CD8-positive, alpha-beta memory T cell (primary cell): ENCODE measurements around the gene DENND5A. TPM values are rescaled to one million over a fixed set of nuclear protein-coding genes. Genes with fewer than 3 reads are reported as not detected.
A peak's percentile ranks its signal among the peaks of the same experiment; 100 is the strongest.

Experiments
- CTCF ChIA-PET: fragments of 350-600 bp; sonication (Branson Sonifier 250); formaldehyde crosslinking; loops from one replicate; lab custom pipeline; 2021; ENCODE audit warnings: antibody characterized with exemption; lab: Charles Lee
- POLR2A ChIA-PET: fragments of 350-600 bp; sonication (Branson Sonifier 250); formaldehyde crosslinking; loops from one replicate; lab custom pipeline; 2021; ENCODE audit warnings: antibody characterized with exemption; lab: Charles Lee
- DNase-seq, 5 donors: peaks; one replicate each; pipeline versions ENCODE4 v3.0.0 to v3.0.0-alpha.2; 2020 to 2022; ENCODE audit warnings: mixed read lengths in 1 of 5
- H3K27ac ChIP-seq: one replicate; pipeline ENCODE4 v1.7.0; 2013; ENCODE audit warnings: low read depth, mild to moderate bottlenecking, low read length, moderate library complexity
- H3K27me3 ChIP-seq: 2 replicates; pipeline ENCODE4 v1.7.0; 2013; ENCODE audit warnings: low read length, mild to moderate bottlenecking; ENCODE audit not compliant: insufficient read depth, poor library complexity, severe bottlenecking
- H3K36me3 ChIP-seq: 2 replicates; pipeline ENCODE4 v1.7.0; 2013; ENCODE audit warnings: mild to moderate bottlenecking, low read length, moderate library complexity; ENCODE audit not compliant: insufficient read depth
- H3K4me1 ChIP-seq: 2 replicates; pipeline ENCODE4 v1.7.0; 2013; ENCODE audit warnings: mild to moderate bottlenecking, low read length, moderate library complexity; ENCODE audit not compliant: insufficient read depth
- H3K4me3 ChIP-seq: 2 replicates; pipeline ENCODE4 v1.7.0; 2013; ENCODE audit warnings: mild to moderate bottlenecking, low read length
- H3K9me3 ChIP-seq: 2 replicates; pipeline ENCODE4 v1.7.0; 2013; ENCODE audit warnings: mild to moderate bottlenecking, low read length
- H3K27ac Mint-ChIP-seq, 8 donors: one replicate each; pipeline ENCODE4 v1.8.0; 2020 to 2021; ENCODE audit warnings: mixed read lengths in 8 of 8, mild to moderate bottlenecking in 6 of 8, inconsistent platforms in 3 of 8, moderate library complexity in 3 of 8
- H3K27me3 Mint-ChIP-seq, 2 donors: one replicate each; pipeline ENCODE4 v1.8.0; 2020 to 2021; ENCODE audit warnings: mixed read lengths in 2 of 2, mild to moderate bottlenecking in 1 of 2, moderate library complexity in 1 of 2
- H3K36me3 Mint-ChIP-seq, 3 donors: one replicate each; pipeline ENCODE4 v1.8.0; 2020 to 2021; ENCODE audit warnings: mixed read lengths in 3 of 3, inconsistent platforms in 1 of 3, mild to moderate bottlenecking in 1 of 3
- H3K4me1 Mint-ChIP-seq, 3 donors: one replicate each; pipeline ENCODE4 v1.8.0; 2020 to 2021; ENCODE audit warnings: mixed read lengths in 3 of 3, inconsistent platforms in 1 of 3, mild to moderate bottlenecking in 1 of 3
- H3K4me3 Mint-ChIP-seq, 7 donors: one replicate each; pipeline ENCODE4 v1.8.0; 2020 to 2021; ENCODE audit warnings: mixed read lengths in 7 of 7, mild to moderate bottlenecking in 6 of 7, moderate library complexity in 4 of 7, inconsistent platforms in 2 of 7
- H3K9me3 Mint-ChIP-seq, 5 donors: one replicate each; pipeline ENCODE4 v1.8.0; 2020 to 2022; ENCODE audit warnings: mixed read lengths in 5 of 5, mild to moderate bottlenecking in 3 of 5, moderate library complexity in 2 of 5, inconsistent platforms in 1 of 5
- polyA plus RNA-seq: library from polyadenylated mRNA; unstranded; fragments of 300-500 nt; fragmentation: Illumina TruSeq; gene quantifications from one replicate; pipeline ENCODE4 v1.2.3, GENCODE V29; 2021
- total RNA-seq, 2 experiments: library from RNA; stranded (reverse); gene quantifications; one replicate each; pipeline ENCODE4 v1.2.3, GENCODE V29; 2021

Gene DENND5A
- total and polyA plus RNA-seq, 3 experiments from 2014 or later, result 13.1 to 27.9 (median 25.8) TPM

- peaks cover 0 to 4% (median 0%) of the 10 kb centered on the region in 3 donors for H3K36me3 Mint-ChIP-seq
- no peaks in the 10 kb centered on the region for H3K9me3 ChIP-seq
- no peak overlapping the region for H3K4me3 ChIP-seq
- peaks cover 6 to 8% (median 7%) of the 10 kb centered on the region in 3 donors for H3K4me1 Mint-ChIP-seq
- H3K27me3 Mint-ChIP-seq, result peaks cover 0 to 6% of the 10 kb centered on the region in 2 donors
- no peak for DNase-seq
- H3K4me3 Mint-ChIP-seq, result no peak overlapping the region
- H3K27me3 ChIP-seq, result no peaks in the 10 kb centered on the region
- H3K27ac Mint-ChIP-seq, result no peak overlapping the region
- H3K27ac ChIP-seq, result no peak overlapping the region
- H3K9me3 Mint-ChIP-seq, result no peaks in the 10 kb centered on the region
- no peaks in the 10 kb centered on the region for H3K36me3 ChIP-seq
- CTCF ChIA-PET, result no interaction called here
- H3K4me1 ChIP-seq, result no peaks in the 10 kb centered on the region
- POLR2A ChIA-PET, result no interaction called here
These were observed 132.8 kb downstream of the DENND5A start for GRCh38 chr11:9132203-9132878.

DNA sequence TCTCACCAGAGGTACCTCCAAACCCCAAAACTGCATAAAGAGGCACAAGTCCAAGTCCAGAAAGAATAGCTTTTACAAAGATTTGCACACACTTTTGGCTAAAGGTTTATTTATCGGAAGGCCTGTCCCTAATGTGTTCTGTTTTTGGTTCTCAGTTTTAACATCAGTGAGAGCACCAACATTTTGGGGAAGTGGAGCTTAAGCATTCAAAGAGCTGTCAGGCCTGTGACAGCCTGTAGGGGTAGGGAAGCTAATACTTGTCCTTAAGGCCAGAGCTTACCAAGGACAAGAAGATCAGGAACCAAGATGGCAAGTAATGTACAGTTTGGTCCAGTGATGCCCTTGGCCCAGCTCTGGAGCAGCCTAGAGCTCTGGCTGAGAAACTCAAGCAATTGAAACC lies 134.9 kb downstream of the DENND5A start:
- no peaks in the 10 kb centered on the region for H3K36me3 ChIP-seq
- no peaks in the 10 kb centered on the region for H3K36me3 Mint-ChIP-seq
- H3K27ac Mint-ChIP-seq, result peak overlapping the region in 1 of 8 donors; percentile 32
- H3K27ac ChIP-seq, result no peak overlapping the region
- ChIA-PET POLR2A (no interaction called here), CTCF (interaction anchor here (0.9 to 1.4 kb wide), 3 partner anchors 8 to 377 kb away, joined by 3 to 5 read pairs (median 4); no protein-coding TSS in a partner anchor)
- H3K4me3 Mint-ChIP-seq, result no peak overlapping the region
- no peak overlapping the region for H3K4me3 ChIP-seq
- H3K9me3 ChIP-seq, result no peaks in the 10 kb centered on the region
- H3K27me3 Mint-ChIP-seq, result peaks cover 0 to 6% of the 10 kb centered on the region in 2 donors
- peaks cover 0 to 9% (median 8%) of the 10 kb centered on the region in 3 donors for H3K4me1 Mint-ChIP-seq
- no peaks in the 10 kb centered on the region for H3K27me3 ChIP-seq
- H3K4me1 ChIP-seq, result no peaks in the 10 kb centered on the region
- H3K9me3 Mint-ChIP-seq, result no peaks in the 10 kb centered on the region
- no peak for DNase-seq

- POLR2A ChIA-PET, result no interaction called here
- Histone ChIP-seq H3K9me3 (no peaks in the 10 kb centered on the region), H3K36me3 (no peaks in the 10 kb centered on the region), H3K4me3 (no peak overlapping the region), H3K27ac (no peak overlapping the region), H3K4me1 (no peaks in the 10 kb centered on the region), H3K27me3 (no peaks in the 10 kb centered on the region)
- CTCF ChIA-PET, result interaction anchor here (1.1 to 1.3 kb wide), 2 partner anchors 13 kb away, joined by 3 read pairs; no protein-coding TSS in a partner anchor
- H3K9me3 Mint-ChIP-seq, result no peaks in the 10 kb centered on the region
- DNase-seq, result no peak
- H3K27ac Mint-ChIP-seq, result no peak overlapping the region
- H3K36me3 Mint-ChIP-seq, result no peaks in the 10 kb centered on the region
- peaks cover 6 to 7% of the 10 kb centered on the region in 2 donors for H3K27me3 Mint-ChIP-seq
- peaks cover 0 to 9% (median 8%) of the 10 kb centered on the region in 3 donors for H3K4me1 Mint-ChIP-seq
- no peak overlapping the region for H3K4me3 Mint-ChIP-seq
These were observed 138.5 kb downstream of the DENND5A start for GRCh38 chr11:9126636-9127035.

DNA sequence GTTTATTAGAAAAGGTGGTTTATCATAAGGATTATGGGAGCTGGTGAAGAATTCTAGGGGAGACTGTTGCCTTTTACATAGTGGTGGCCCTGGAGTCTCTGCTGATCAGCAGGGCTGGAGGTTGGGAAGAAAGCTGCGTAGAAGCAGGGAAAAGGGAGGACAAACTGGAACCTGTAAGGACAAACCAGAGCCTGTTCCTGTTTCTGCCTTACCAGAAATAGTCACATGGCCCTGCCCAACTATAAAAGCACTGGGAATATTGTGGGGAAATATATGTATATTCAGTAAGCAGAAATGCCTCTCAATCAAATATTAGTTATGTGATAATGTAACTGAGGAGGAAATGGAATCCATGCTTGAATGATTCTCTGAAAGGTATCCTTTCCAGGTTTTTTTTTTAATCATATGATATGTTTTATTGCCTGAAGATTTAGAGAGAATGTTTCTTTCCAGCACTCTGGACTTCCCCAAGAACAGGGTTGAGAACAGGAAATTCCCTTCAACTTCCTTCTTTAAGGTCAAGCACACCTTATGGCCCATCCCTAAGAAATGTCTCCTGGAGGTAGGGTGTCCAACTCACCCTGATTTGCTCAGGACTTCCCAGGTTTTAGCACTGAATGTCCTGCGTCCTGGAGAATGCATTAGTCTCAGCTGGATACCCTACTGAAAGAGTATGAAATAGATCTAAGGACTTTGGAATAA lies 139.8 kb downstream of the DENND5A start:
- H3K36me3 Mint-ChIP-seq, result no peaks in the 10 kb centered on the region

GRCh38 chr11:9123595-9124304 lies 141.4 kb downstream of the DENND5A start:
- H3K4me3 Mint-ChIP-seq, result no peak overlapping the region
- no peaks in the 10 kb centered on the region for H3K9me3 Mint-ChIP-seq
- CTCF ChIA-PET, result no interaction called here

More for the DNA sequence above, 139.8 kb downstream of the DENND5A start:
- H3K27me3 ChIP-seq, result no peaks in the 10 kb centered on the region
- peaks cover 6 to 10% of the 10 kb centered on the region in 2 donors for H3K27me3 Mint-ChIP-seq
- no peaks in the 10 kb centered on the region for H3K36me3 ChIP-seq
- H3K27ac Mint-ChIP-seq, result no peak overlapping the region
- peaks cover 0 to 9% (median 8%) of the 10 kb centered on the region in 3 donors for H3K4me1 Mint-ChIP-seq
- no peak overlapping the region for H3K4me3 ChIP-seq
- CTCF ChIA-PET, result interaction anchor here (1.1 to 1.5 kb wide), 3 partner anchors 12 to 15 kb away, joined by 3 to 5 read pairs (median 3); no protein-coding TSS in a partner anchor
- H3K27ac ChIP-seq, result no peak overlapping the region
- POLR2A ChIA-PET, result no interaction called here
- no peak overlapping the region for H3K4me3 Mint-ChIP-seq
- no peaks in the 10 kb centered on the region for H3K9me3 Mint-ChIP-seq
- no peaks in the 10 kb centered on the region for H3K4me1 ChIP-seq
- DNase-seq, result no peak
- no peaks in the 10 kb centered on the region for H3K9me3 ChIP-seq

GRCh38 chr11:9121469-9121796 lies 143.7 kb downstream of the DENND5A start:
- DNase-seq, result no peak
- Mint-ChIP-seq H3K27me3 (peaks cover 11% of the 10 kb centered on the region in 2 donors), H3K9me3 (no peaks in the 10 kb centered on the region), H3K36me3 (no peaks in the 10 kb centered on the region), H3K4me3 (no peak overlapping the region), H3K4me1 (peaks cover 0 to 3% (median 3%) of the 10 kb centered on the region in 3 donors), H3K27ac (no peak overlapping the region)
- H3K9me3 ChIP-seq, result no peaks in the 10 kb centered on the region
- H3K4me3 ChIP-seq, result no peak overlapping the region
- POLR2A ChIA-PET, result no interaction called here
- no peak overlapping the region for H3K27ac ChIP-seq
- H3K36me3 ChIP-seq, result no peaks in the 10 kb centered on the region
- H3K27me3 ChIP-seq, result no peaks in the 10 kb centered on the region
- CTCF ChIA-PET, result interaction anchor here (1.6 kb wide), 1 partner anchor 17 kb away, joined by 3 read pairs; no protein-coding TSS in a partner anchor
- no peaks in the 10 kb centered on the region for H3K4me1 ChIP-seq

More at GRCh38 chr11:9123595-9124304, 141.4 kb downstream of the DENND5A start:
- Histone ChIP-seq H3K36me3 (no peaks in the 10 kb centered on the region), H3K4me1 (no peaks in the 10 kb centered on the region), H3K4me3 (no peak overlapping the region), H3K9me3 (no peaks in the 10 kb centered on the region), H3K27me3 (no peaks in the 10 kb centered on the region), H3K27ac (no peak overlapping the region)
- DNase-seq, result no peak
- Mint-ChIP-seq H3K36me3 (no peaks in the 10 kb centered on the region), H3K27me3 (peaks cover 6 to 10% of the 10 kb centered on the region in 2 donors), H3K4me1 (peaks cover 0 to 9% (median 8%) of the 10 kb centered on the region in 3 donors), H3K27ac (no peak overlapping the region)
- POLR2A ChIA-PET, result no interaction called here

GRCh38 chr11:9120664-9121468 lies 144.3 kb downstream of the DENND5A start:
- peak overlapping the region in 1 of 8 donors; percentile 43 for H3K27ac Mint-ChIP-seq
- peaks cover 11% of the 10 kb centered on the region in 2 donors for H3K27me3 Mint-ChIP-seq
- H3K4me1 Mint-ChIP-seq, result no peaks in the 10 kb centered on the region
- no peaks in the 10 kb centered on the region for H3K9me3 Mint-ChIP-seq
- CTCF ChIA-PET, result interaction anchor here (1.6 kb wide), 1 partner anchor 17 kb away, joined by 3 read pairs; no protein-coding TSS in a partner anchor
- H3K4me1 ChIP-seq, result no peaks in the 10 kb centered on the region
- no peak overlapping the region for H3K27ac ChIP-seq
- H3K27me3 ChIP-seq, result no peaks in the 10 kb centered on the region
- POLR2A ChIA-PET, result no interaction called here
- DNase-seq, result no peak
- no peaks in the 10 kb centered on the region for H3K36me3 Mint-ChIP-seq
- no peak overlapping the region for H3K4me3 ChIP-seq
- H3K36me3 ChIP-seq, result no peaks in the 10 kb centered on the region
- no peaks in the 10 kb centered on the region for H3K9me3 ChIP-seq
- no peak overlapping the region for H3K4me3 Mint-ChIP-seq
